GM12872 (cell line): ENCODE measurements around the gene ADAMTS8.

Experiments
- TF ChIP-seq, protein P1 (sequence below): IDR thresholded peaks from 3 replicates; pipeline ENCODE4 v1.5.1; 2011; ENCODE audit warnings: low read depth, mild to moderate bottlenecking, low read length, moderate library complexity; ENCODE audit not compliant: insufficient read depth

ADAMTS8 gene

DNA sequence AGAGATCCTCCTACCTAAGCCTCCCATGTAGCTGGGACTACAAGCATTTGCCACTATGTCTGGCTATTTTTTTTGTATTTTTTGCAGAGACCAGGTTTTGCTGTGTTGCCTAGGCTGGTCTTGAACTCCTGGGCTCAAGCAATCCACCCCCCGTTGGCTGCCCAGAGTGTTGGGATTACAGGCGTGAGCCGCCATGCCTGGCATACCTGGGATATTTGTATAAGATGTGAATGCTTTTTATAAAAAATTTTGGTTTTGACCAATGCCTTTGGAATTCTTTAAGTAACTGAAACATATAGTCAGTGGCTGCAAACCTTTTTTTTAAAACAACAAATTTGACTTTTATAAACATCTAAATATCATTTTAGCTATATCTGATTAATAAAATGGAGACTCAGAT is 42.4 kb downstream of the ADAMTS8 start:
- TF ChIP-seq, protein P1, sequence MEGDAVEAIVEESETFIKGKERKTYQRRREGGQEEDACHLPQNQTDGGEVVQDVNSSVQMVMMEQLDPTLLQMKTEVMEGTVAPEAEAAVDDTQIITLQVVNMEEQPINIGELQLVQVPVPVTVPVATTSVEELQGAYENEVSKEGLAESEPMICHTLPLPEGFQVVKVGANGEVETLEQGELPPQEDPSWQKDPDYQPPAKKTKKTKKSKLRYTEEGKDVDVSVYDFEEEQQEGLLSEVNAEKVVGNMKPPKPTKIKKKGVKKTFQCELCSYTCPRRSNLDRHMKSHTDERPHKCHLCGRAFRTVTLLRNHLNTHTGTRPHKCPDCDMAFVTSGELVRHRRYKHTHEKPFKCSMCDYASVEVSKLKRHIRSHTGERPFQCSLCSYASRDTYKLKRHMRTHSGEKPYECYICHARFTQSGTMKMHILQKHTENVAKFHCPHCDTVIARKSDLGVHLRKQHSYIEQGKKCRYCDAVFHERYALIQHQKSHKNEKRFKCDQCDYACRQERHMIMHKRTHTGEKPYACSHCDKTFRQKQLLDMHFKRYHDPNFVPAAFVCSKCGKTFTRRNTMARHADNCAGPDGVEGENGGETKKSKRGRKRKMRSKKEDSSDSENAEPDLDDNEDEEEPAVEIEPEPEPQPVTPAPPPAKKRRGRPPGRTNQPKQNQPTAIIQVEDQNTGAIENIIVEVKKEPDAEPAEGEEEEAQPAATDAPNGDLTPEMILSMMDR: no peak

GRCh38 chr11:130383344-130384211 is 44.8 kb downstream of the ADAMTS8 start:
- TF ChIP-seq, protein P1: no peak

GRCh38 chr11:130381317-130381716 is 47.1 kb downstream of the ADAMTS8 start:
- TF ChIP-seq, protein P1: no peak

DNA sequence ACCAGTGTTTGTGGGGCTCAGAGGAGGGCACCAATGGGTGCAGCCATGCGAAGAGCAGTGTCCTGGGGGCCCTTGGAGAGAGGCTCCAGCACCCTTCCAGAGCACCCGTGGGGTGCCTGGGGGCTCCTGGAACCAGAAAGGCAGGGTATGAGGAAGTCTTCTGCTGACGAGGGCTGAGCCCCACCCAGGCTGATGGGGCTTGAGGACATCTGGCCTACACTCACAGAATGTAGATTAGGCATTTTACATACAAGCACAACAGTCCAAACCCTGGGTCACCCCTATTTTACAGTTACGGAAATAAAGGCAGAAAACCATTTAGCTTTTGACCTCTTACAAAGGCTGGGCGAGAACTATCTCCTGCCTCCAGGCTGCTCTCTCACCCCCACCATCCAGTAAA is 47.6 kb downstream of the ADAMTS8 start:
- TF ChIP-seq, protein P1: no peak

DNA sequence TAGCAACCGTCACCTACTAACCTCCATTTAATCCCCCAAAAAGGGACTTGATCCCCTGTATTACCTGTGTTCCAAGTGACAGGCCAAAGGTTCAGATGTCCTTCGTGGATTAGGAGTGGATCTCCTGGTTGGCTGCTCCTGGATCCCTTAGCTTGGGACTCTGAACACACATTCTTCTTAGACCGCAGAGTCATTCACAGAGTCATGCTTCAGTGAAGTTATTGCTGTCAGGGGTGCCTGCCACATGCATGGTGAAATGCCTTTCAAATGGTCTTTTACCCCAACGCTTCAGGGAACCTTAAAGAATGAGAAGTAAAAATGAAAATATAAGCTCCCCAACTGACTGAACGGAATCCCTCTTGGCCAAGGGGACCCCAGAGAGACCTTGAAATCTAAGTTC is 49.1 kb downstream of the ADAMTS8 start:
- TF ChIP-seq, protein P1: no peak

GRCh38 chr11:130370845-130371590 is 57.4 kb downstream of the ADAMTS8 start:
- TF ChIP-seq, protein P1: peak; percentile 30; the same call in 2 of the 3 replicates

DNA sequence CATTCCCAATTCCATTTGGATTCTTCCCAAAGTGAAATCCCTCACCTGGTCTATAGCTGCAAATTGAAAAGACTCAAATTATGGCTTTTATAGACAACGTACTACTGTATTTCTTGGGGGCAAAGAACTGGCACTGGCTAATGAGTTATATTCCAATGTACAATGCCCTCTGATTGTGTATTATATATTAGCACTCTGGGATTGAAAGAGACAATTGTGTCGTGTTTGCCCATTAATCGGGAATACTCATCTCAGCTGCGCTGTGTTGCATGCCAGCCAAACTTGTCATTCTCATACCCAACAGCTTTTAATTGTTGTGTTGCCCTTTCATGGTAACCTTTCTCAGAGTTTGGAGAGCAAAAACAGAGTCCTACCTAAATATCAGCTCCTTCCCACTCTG is 58.7 kb downstream of the ADAMTS8 start:
- TF ChIP-seq, protein P1: no peak
